ENCODE measurements around the gene CPEB1. TPM values are rescaled to one million over a fixed set of nuclear protein-coding genes. Genes with fewer than 3 reads are reported as not detected.

The CPEB1 gene
- total RNA-seq, 1 donor from 2014 or later = 0.23 TPM

DNA sequence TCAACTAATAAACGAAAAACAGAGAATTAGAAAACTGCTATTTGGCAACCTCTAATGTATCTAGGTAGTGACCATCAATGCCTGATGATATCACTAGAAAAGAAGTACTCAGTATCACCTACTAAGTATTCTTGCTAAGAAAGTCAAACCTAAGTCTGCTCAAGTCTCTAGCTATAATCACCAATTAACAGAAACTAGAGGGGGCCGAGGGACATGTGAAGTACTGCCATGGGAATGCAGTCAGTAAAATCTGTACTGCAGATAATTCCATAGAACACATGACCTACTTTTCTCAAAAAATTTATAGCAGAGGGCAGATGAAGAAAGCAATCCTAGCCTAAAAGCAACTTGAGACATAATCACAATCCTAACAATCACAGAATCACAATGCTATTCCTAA lies 51.4 kb downstream of the CPEB1 start:
- no peak for ATAC-seq
- DNase-seq (ENCODE audit: low spot score) = no peak

- no peak for ATAC-seq
These were observed 52.0 kb downstream of the CPEB1 start for GRCh38 chr15:82595203-82595602.

DNA sequence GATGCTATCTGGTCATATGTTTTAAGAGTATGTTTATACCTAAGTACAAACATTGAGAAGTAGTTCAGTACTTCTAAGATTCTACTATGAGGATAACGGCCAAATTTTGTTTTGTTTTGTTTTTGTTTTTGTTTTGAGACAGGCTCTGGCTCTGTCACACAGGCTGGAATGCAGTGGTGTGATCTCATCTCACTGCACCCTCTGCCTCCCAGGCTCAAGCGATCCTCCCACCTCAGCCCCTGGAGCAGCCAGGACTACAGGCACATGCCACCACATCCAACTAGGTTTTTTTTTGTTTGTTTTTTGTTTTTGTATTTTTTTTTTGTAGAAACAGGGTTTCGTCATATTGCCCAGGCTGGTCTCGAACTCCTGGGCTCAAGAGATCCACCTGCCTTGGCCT lies 59.4 kb downstream of the CPEB1 start:
- DNase-seq (ENCODE audit: low spot score) (no peak), ATAC-seq (no peak)

More at GRCh38 chr15:82595203-82595602, 52.0 kb downstream of the CPEB1 start:
- no peak for DNase-seq (ENCODE audit: low spot score)

GRCh38 chr15:82585072-82585471 lies 62.1 kb downstream of the CPEB1 start:
- ATAC-seq (no peak), DNase-seq (ENCODE audit: low spot score) (no peak)

- ATAC-seq = no peak
- no peak for DNase-seq (ENCODE audit: low spot score)
These were observed 66.5 kb downstream of the CPEB1 start for GRCh38 chr15:82580713-82581112.

DNA sequence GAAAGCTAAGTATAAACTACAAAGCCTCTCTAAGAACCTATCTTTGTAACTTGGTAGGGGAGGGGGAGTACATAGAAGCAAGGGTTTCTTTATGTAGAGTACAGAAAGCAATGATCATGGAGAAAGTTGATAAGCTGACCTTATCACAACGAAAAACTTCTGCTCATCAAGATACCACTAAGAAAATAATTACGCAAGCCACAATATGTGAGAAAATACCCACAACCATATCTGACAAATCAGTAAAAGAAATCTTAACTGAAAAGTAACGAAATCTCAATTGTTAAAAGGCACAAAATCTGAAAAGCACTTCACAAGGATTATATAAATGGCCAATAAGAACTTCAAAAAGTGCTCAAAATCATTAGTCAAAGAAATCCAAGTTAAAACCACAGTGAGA lies 71.8 kb downstream of the CPEB1 start:
- DNase-seq (ENCODE audit: low spot score) = no peak
- ATAC-seq = no peak

DNA sequence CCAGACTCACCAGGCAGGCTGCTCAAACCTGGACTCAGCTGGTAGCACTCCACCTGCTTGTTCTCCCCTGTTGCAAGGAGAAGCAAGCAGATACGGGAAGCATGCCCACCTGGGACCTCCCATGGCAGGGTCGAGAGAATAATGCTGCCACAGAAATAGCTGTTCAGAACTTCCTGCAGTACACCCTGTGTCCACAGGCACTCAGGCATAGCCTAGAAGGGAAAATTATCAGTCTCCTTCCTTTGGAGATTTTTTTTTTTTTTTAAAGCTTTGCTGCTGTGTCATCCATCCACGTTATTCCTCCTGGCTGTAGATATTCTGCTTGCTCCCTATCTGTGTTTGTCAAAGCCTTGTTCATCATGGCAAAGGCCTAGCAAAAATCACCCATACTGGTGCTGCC lies 74.2 kb downstream of the CPEB1 start:
- ATAC-seq = no peak
- no peak for DNase-seq (ENCODE audit: low spot score)

DNA sequence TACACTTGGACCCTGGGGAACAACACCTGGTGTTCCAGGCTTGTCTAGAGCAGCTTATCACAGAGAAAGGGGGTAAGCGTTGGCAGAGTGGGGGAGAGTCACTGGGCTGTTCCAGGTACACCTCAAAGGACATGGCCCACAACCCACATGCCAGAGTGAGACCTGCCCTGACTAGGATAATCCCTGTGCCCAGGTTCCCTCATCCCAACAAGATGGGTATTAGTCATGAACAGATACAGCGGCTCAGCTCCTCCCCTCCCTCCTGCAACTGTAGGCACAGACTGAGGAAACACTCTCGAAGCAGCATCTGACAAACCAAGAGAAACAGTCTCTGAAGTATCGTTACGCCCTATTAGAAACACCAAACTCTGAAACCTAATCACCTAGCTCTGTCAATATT lies 74.9 kb downstream of the CPEB1 start:
- DNase-seq (ENCODE audit: low spot score) (no peak), ATAC-seq (no peak)

DNA sequence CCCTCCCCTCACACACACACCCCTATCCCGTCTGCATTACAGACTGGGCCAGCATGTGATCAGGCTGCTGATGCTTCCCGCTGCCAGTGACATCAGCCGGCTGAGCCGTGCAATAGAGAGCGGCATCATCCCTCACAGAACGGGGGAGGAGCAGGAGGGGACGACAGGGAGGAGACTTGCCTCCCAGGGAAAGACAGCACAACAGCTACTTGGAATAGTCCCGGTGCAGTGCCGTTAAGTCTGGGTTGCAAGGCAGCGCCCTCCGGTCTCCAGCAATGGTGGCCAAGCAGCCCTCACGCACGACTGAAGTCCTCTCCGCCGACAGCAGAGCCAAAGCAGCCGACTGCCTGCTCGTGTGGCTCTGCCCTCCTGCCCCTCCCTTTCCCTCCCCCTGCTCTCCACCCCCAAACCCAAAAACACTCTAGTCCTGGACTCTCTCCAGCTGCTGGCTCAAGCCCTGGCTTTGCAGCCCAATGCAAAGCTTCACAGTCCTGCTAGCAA lies 75.4 kb downstream of the CPEB1 start:
- ATAC-seq (peak; percentile 42), DNase-seq (ENCODE audit: low spot score) (no peak)

- no peak for ATAC-seq
- DNase-seq (ENCODE audit: low spot score) = no peak
These were observed 76.2 kb downstream of the CPEB1 start for GRCh38 chr15:82570721-82571508.

DNA sequence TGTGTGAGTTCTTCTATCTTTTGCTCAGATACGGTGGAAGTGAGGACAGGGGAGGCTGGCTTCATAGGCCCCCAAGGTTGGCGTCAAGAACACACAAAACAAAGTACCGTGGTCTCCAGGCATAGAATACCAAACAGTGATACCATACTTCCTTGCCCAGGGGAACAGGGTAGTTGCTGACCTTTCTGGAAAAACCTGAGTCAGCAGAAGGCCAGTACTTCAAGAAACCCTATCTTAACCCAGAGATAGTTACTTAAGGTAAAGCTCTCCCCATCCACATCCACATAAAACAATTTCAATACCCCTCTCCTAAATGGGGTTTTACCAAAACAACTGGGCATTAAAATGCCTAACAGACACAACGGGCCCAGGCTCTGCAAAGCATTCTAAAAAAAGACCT lies 77.3 kb downstream of the CPEB1 start:
- ATAC-seq = no peak

DNA sequence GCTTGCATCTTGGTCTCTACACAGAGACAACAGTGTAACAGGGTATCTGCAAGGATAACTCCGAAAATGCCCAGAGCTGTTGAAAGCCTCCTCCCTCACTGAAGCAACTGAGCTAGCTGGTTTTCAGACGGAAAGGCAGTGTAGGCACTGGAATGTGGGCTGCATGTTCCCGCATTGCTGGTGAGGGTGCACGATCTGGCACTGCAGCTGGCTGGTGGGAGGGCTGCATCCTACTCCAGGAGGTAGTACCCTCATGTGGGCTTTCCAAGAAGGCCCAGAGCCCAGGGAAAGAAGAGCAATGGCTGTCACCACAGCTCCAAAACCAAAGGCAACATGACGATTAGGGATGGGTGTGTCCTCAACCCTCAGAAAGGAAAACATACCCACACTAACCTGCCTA lies 78.2 kb downstream of the CPEB1 start:
- ATAC-seq = no peak
- DNase-seq (ENCODE audit: low spot score) = no peak

More for the DNA sequence above, 77.3 kb downstream of the CPEB1 start:
- DNase-seq (ENCODE audit: low spot score) = no peak

GRCh38 chr15:82567661-82568060 lies 79.5 kb downstream of the CPEB1 start:
- ATAC-seq = no peak
- no peak for DNase-seq (ENCODE audit: low spot score)

DNA sequence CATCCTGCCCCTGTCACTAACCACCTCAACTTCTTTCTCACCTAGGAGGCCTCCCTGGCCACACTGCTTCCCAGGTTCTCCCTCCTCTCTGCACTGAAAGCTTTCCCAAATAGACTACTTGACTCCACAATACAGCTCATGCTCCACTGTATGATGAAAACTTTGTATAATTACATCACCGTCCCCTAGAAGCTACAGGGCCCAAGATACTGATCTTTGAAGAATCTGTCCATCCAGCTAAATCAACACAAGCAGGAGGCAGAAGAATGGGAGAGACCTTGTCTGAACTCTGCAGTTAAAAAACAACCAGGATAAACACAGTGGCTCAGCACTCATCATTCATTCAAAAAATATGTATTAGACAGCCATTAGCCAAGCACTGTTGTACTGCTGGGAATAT lies 80.5 kb downstream of the CPEB1 start:
- DNase-seq (ENCODE audit: low spot score) = no peak
- no peak for ATAC-seq

DNA sequence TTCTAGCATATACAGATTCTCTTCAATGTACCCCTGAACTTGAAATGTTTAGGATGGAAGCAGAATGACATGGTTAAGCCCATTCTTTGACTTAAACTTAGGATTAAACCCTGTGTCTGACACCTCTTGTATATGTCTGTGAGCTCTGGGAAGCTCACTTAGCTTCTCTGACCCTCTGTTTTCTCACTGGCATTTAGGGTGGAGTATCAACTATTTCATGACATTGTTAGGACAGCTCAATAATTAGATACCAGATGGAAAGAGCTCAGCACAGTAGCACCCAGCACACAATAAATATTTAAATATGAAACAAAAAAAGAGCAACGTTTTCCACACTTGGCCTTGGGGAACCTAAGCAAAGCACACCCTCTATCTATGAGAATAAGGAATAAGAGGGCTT lies 88.7 kb downstream of the CPEB1 start:
- DNase-seq (ENCODE audit: low spot score) = no peak
- no peak for ATAC-seq

- ATAC-seq (no peak), DNase-seq (ENCODE audit: low spot score) (no peak)
These were observed 90.7 kb downstream of the CPEB1 start for GRCh38 chr15:82556315-82557035.

GRCh38 chr15:82554849-82555248 lies 92.3 kb downstream of the CPEB1 start:
- DNase-seq (ENCODE audit: low spot score) (no peak), ATAC-seq (no peak)

- ATAC-seq = no peak
- no peak for DNase-seq (ENCODE audit: low spot score)
These were observed 92.8 kb downstream of the CPEB1 start for GRCh38 chr15:82554351-82554750.

GRCh38 chr15:82553846-82554245 lies 93.3 kb downstream of the CPEB1 start:
- ATAC-seq (no peak), DNase-seq (ENCODE audit: low spot score) (no peak)

DNA sequence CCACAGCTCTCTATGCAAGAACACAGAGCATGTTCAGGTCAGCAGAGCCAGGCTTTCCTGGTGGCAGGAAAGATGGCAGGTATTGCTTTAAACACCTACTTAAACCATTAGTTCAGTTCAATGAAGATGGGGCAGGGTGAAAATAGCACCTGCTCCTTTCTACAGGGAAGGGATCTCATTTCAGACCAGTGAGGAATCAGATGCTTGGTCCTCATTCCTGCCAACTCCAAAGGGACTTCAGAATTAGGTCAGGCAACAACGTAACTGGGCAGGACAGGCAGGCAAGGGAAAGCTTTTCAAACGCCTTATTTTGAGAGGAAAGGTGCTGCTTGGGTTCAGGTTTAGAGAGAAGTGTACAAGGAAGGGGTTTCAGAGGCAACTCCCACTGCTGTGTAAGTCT lies 94.3 kb downstream of the CPEB1 start:
- ATAC-seq (no peak), DNase-seq (ENCODE audit: low spot score) (no peak)

- ATAC-seq (no peak), DNase-seq (ENCODE audit: low spot score) (no peak)
These were observed 95.4 kb downstream of the CPEB1 start for GRCh38 chr15:82551646-82552247.

DNA sequence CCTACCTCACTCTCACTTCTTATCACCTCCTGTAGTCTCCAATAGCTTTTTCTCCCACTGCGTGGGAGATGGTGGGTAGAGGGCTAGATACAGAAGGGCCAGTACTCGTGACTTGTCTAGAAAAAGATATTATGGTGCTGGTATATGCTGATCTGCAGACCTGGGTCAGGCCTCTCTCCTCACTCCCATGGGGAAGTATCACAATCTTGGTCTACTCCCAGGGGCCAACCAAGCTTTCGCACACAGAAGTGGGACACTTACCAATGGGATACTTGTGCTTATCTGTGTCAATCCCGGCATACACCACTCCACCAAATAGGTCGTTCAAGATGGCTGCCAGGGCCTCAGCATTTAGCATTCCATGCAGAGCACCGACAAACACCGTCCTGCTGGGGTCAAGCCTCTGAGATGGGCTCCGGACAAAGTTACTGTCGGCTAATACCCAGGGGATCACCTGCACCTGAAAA lies 97.9 kb downstream of the CPEB1 start:
- no peak for DNase-seq (ENCODE audit: low spot score)
- ATAC-seq = no peak
